CMK (cell line): ENCODE results near the gene GATD1.

ENCODE experiments used
- DNase-seq: peaks from one replicate; pipeline ENCODE4 v3.0.0-alpha.2; 2010; ENCODE audit warnings: low read depth

The GATD1 gene

GRCh38 chr11:812390-812789, 35.1 kb upstream of the GATD1 start:
- no peak for DNase-seq

GRCh38 chr11:811446-812245, 34.4 kb upstream of the GATD1 start:
- no peak for DNase-seq

DNA sequence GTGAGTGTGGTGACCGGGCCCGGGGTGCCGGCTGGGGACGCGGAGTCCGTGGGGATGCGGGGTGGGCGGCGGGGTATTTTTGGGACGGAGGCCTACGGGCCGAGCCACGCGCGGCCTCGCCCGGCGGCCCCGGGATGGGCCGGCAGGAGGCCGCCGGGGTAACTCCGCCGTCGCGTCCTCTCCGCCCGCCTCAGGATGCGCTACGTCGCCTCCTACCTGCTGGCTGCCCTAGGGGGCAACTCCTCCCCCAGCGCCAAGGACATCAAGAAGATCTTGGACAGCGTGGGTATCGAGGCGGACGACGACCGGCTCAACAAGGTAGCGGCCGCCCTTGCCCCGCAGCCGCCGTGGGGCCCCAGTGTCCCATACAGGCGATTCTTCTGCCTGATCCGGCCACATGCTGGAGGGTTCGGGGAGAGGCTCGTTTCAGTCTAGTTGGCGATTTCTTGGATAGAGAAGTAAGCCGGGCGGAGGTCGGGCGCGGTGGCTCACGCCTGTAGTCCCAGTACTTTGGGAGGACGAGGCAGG, 32.8 kb upstream of the GATD1 start:
- no peak for DNase-seq

- peak; percentile 83 for DNase-seq
Observed at GRCh38 chr11:809287-810039, 32.2 kb upstream of the GATD1 start, which contains the start of gene RPLP2. TSS of gene RPLP2 (plus strand) at chr11:809967. CDS start at chr11:810235, 268 bp downstream.

DNA sequence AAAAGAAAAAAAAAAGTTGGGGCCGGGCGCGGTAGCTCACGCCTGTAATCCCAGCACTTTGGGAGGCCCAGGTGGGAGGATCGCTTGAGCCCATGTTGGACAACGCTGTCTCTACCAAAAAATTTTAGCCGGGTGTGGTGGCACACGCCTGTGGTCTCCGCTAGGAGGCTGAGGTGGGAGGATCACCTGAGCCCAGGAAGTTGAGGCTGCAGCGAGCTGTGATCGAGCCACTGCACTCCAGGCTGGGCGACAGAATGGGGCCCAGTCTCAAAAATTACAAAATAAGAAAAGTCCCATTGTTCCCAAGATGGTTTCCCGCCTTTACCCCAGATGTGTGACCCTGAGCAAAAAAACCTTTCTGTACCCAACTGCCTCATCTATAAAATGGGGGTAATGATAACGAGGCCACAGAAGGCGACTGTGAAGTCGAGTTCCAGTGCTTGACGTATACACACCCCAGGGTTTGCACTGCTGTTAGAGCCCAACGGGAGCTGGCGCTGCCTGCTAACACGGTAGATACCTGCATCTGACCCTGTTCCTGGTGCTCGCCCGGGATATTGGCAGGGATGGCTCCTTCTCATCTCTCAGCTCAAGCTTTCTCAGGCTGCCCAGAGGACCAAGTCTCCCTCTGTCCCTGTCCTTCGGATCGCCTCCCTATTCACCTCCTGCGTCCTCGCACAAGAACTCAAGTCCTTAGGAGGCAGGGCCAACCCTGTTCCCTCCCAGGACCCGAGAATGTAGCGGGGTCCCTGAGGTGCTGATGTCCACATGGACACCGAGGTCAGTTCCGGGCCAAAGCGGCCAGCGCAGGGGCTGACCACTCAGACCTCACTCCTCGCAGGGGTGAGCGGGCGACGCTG, 31.4 kb upstream of the GATD1 start:
- no peak for DNase-seq

DNA sequence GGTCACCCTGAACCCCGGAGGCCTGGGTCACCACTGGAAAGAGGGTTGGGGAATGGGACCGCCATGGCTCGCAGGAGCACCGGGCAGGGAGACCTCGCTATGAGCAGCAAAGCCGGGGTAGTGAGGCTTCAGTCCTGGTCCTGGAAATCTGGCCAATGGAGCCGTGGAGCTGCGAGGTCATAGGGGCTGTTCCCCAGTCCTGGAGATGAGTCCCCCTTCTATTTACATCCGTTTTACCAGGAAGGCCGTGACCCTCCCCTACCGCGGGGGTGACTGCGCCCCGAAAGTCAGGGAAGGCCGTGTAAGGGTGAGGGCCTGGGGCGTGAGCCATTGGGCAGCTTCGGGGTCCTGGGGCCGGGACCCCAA, 27.3 kb upstream of the GATD1 start:
- DNase-seq = no peak

- DNase-seq = no peak
Observed at GRCh38 chr11:803770-804598, 26.7 kb upstream of the GATD1 start.

- no peak for DNase-seq
Observed at GRCh38 chr11:803467-803742, 26.1 kb upstream of the GATD1 start.

- no peak for DNase-seq
Observed at GRCh38 chr11:802693-803466, 25.6 kb upstream of the GATD1 start.

GRCh38 chr11:802018-802617, 24.8 kb upstream of the GATD1 start:
- DNase-seq = no peak

DNA sequence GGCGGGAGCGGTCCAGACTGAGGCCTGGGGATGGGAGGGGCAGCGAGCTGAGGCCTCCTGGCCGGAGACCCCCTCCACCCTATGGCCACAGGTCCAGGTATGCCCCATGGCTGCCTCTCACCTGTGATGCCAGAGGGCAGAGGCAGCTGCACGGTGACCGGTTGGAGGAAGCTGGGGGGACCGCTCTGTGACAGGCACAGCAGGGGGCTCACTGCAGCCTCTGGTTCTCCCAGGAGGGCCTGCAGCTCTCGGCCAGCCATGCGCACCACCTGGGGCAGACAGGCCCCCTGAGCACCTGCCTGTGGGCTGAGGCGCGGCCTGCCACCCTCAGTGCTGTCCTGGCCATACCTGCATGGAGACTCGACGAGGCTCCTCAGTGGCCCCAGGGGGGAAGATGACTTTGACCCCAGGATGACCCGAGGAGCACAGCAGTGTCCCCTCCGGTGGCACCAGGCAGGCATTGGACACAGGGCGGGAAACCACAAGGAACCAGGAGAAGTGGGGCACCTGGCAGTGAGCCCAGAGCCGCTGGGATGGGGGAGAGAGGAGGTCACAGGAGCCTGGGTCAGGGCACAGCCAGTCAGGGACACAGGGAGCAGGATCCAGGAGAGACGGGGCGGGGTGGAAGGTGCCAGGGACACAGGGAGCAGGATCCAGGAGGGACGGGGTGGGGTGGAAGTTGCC, 24.0 kb upstream of the GATD1 start:
- no peak for DNase-seq

GRCh38 chr11:800473-800872, 23.2 kb upstream of the GATD1 start:
- no peak for DNase-seq

DNA sequence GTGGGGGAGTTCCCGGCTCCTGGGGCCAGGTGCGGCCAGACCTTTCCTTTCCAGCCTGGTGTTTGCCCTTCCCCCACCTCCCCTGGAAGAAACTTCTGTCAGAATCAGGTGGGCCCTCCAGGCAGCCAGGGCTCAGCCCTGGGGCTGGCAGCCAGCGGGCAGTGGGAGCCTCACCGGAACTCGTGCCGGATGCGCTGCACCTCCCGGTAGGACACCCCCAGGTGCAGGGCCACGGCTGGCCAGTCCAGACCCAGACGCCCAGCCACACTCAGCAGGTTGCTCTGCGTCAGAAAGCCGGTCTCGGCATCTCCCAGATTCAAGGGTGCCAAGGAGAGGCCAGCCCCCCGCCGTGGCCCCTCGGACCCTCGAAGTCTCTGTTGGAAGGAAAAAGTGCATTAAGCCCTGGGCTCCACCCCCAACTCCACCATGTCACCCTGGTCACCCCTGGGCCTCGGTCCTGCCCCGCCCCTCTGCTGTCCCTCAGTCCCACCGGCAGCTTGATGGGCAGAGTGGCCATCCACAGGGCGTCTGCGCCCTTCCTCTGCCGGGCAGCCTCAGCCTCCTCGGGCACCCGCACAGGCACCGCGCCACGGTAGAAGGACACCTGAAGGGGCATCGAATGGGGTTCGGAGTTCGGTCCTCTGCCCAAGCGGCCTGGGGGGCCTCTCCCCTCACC, 22.5 kb upstream of the GATD1 start:
- no peak for DNase-seq

GRCh38 chr11:798093-798713, 20.9 kb upstream of the GATD1 start, which contains the start of gene SLC25A22:
TSS of gene SLC25A22 (minus strand) at chr11:798281. CDS start at chr11:795006, 3,275 bp downstream.
- DNase-seq = no peak

- no peak for DNase-seq
Observed at GRCh38 chr11:797296-798092, 20.2 kb upstream of the GATD1 start.

- no peak for DNase-seq
Observed at GRCh38 chr11:796565-797295, 19.4 kb upstream of the GATD1 start.
